SKM-1 (cell line): Measurements from ENCODE around the gene ACSS1.

Experiments used
- DNase-seq: peaks from one replicate; lab custom pipeline; 2025; ENCODE audit not compliant: unreplicated experiment; lab: John Stamatoyannopoulos, UW

Gene ACSS1

GRCh38 chr20:24960302-24960801 lies 97.6 kb downstream of the ACSS1 start:
- no peak for DNase-seq

DNA sequence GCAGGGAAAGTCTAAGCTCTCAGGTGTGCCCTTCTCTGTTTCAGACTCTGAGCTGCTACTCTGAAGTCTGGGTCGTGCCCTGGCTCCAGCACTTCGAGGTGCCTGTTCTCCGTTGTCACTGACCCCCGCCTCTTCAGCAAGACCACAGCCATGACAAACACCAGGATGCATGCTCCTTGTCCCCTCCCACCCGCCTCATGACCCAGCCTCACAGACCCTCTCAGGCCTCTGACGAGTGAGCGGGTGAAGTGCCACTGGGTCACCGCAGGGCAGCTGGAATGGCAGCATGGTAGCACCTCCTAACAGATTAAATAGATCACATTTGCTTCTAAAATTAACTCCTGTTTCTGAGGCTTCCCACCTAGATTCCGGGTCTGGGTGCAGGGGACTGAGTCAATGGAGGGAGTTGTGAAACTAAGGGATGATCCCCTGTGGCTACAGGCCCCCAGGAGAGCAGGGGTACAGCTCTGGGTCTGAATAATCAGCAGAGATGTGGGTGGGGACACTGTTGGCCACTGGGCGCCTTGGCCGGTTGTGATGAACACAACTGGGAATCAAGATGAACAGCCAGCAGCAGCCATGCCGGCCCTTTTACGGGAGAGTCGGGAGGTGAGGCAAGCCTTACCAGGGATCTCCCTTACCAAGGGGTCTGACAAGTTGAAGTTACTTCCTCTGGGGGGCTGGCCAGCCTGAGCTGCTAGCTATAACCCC lies 98.2 kb downstream of the ACSS1 start:
- DNase-seq = no peak

DNA sequence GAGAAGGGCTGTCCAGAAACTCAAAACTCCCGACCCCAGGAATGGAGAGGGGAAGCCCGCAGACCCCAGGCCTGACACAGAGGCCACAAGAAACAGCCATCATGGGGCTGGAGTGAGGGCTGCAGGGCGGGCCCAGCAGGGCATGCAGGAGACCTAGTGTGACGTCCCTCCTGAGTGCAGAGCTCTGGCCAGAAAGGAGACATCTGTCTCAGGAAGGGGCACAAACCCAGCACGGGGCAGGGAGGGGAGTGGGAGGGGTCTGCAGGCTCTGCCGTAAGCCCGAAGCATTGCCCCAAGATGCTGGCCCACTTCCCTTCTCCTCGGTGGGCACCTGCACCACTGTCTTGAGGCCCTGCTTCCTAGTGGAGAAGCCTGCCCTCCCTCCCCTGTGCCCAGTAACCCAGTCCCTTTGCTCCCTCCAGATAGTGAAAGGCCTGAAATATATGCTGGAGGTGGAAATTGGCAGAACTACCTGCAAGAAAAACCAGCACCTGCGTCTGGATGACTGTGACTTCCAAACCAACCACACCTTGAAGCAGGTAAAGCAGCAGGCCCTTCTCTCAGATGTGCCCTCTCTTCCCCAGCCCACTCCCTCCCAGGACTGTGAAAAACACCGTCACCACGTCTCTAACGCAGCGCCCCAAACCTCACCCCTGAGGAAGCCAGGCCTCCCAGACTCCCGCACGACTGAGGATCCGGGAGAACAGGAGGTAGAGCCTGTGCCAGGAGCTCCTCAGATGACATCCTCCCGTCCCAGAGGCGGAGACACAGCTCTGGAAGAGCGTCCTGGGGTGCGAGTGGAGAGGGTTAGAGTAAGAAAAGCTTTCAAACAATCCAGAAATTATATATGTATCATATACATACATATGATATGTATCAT lies 99.2 kb downstream of the ACSS1 start:
- no peak for DNase-seq

- no peak for DNase-seq
Observed at GRCh38 chr20:24957326-24958016, 100.5 kb downstream of the ACSS1 start.
